ENCODE measurements around the gene PDE7B. TPM values are rescaled to one million over a fixed set of nuclear protein-coding genes. Genes with fewer than 3 reads are reported as not detected.

Gene PDE7B
- total RNA-seq, 1 donor from 2014 or later, result 6.5 TPM

DNA sequence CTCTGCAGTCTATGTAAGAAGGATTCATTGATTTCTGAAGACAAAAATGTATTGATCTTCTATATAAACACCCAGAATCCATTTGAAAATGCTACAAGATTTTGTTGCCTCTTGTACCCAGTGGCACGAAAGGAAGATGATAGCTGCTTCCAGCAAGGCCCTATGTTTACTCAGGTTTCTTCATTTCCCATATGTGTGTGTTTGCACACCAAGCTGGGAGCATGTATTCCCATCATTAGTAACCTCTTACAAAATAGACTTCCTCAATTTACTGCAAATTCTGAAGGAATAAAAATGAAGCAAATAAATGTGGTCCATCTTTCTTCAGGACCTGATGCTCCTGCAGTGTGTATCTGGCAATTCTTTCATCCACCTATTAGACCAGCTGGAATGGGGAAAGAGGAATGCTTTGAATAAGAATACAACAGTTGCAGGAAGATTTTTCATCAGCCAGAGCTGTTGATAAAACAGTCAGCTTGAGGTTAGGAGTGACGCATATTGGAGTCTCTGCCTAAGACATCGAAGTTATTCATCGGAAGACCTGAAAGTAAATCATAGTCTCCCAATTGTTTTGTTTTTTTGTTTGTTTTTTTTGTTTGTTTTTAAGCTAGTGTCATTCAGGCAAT, 132.3 kb downstream of the PDE7B start:
- DNase-seq (ENCODE audit: low read depth in 2 of 2), result no peak

DNA sequence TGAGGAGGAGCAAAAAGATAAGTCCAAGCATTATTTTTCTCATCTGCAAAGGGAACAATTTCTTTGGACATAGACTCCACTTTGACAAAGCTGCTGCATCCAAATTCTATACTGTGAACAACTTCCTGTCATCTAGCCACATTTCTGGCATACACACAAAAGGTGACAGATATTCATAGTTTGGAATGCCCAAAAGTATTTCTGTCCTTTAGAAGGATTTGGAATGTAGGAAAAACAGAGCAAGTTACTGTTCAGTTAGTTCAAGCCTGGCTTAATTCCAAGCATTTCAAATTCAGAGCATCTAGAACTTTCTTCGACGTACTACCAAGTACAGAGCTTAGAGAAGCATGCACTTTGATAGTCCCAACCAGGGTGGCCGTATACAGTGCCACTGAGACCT, 134.0 kb downstream of the PDE7B start:
- no peak for DNase-seq (ENCODE audit: low read depth in 2 of 2)

GRCh38 chr6:135987226-135987625, 135.7 kb downstream of the PDE7B start:
- no peak for DNase-seq (ENCODE audit: low read depth in 2 of 2)

DNA sequence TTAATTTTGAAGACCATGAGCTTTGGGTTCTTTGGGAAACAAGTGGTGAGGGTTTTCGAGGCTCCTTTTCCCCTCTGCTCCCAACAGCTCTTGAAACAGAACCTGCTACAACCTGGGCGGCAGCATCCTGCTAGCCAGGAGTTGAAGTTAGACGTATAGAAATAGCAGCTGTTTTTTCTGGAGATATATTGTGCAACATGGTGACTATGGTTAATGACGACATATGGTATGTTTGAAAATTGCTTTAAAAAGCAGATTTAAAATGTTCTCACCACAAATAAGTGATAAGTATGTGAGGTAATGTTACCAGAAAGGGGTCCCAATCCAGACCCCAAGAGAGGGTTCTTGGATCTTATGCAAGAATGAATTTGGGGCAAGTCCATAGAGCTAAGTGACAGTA, 138.9 kb downstream of the PDE7B start:
- no peak for DNase-seq (ENCODE audit: low read depth in 2 of 2)

DNA sequence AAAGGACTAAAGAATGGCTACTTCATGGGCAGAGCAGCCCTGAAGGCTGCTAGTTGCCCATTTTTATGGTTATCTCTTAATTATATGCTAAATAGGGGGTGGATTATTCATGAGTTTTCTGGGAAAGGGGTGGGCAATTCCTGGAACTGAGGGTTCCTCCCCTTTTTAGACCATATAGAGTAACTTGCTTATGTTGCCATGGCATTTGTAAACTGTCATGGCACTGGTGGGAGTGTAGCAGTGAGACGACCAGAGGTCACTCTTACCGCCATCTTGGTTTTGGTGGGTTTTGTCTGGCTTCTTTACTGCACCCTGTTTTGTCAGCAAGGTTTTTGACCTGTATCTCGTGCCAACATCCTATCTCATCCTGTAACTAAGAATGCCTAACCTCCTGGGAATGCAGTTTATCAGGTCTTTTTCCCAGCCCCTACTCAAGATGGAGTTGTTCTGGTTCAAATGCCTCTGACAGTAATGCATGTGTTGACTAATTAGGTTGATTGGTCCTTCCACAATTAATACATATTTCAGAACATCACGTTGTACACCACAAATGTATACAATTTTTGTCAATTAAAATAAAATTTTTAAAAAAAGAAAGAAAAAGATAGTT, 139.5 kb downstream of the PDE7B start:
- DNase-seq (ENCODE audit: low read depth in 2 of 2), result no peak

DNA sequence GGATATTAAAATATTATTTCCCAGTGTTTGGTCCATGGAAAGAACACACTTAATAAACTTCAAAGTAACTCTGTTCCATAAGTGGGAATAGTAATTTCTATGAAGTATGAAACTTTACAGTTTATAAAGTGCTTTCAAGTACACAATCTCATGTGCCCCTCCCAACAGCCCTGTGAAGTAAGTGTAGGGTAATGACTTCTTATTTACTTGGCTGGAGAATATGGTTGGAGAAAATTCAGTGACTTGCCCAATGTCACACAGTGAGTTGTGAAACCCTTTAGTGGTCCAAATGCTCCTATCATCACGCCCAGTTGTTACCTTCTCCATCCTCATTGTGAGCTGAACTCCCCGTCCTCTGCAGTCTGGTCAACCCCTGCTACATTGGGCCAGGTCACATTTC, 141.2 kb downstream of the PDE7B start:
- DNase-seq (ENCODE audit: low read depth in 2 of 2), result no peak

DNA sequence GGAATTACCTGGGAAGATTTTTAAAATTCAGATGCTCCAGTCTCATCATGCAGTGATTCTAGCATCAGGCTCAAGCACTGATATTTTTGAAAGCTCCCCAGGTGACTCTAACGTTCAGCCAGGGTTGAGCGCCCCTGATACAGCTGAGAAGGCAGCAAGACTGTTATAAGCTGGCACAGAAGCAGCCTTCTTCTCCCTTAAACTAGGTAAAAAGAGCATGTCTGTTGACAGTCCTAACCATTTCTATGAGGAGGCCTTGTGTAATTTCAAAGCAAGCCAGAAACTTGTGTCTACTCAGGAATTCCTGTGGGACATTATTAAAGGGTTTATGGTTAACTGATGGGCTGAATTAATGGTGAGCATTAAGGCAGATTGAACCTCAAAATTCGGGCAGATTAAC, 141.9 kb downstream of the PDE7B start:
- DNase-seq (ENCODE audit: low read depth in 2 of 2), result no peak

DNA sequence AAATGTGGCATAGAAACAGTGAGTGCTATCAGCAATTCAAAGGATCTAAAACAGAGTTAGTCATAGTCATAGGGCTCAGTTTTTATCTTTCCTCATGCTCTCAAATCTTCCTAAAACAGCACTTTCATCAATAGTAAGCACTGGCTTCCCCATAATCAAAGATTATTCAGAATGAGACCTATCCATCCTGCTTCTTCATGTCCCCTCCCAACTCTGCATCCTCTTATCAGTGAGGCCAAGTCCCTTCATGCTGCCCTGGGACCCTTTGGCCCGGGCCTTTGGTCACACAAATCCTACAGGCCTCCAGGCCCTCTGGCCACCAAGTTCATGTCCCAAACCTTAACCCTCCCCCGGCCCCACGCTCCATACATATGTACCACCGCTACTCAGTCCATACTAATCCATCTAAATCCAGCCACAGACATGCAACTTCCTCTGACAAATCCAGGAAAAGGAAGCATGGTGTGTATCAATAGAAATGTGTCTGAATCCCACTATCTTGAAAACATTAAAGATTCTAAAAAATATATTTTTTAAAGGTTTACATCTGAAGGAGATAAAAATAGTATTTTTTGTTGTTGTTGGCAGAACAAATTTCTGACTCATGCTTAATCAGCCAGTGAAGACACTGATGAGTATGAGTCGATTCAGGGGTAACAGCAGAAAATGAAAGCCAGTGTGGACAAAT, 143.5 kb downstream of the PDE7B start:
- DNase-seq (ENCODE audit: low read depth in 2 of 2), result peak in 1 of 2 donors; percentile 81

GRCh38 chr6:135995545-135995898, 144.0 kb downstream of the PDE7B start:
- no peak for DNase-seq (ENCODE audit: low read depth in 2 of 2)

- DNase-seq (ENCODE audit: low read depth in 2 of 2), result no peak
These were observed 145.2 kb downstream of the PDE7B start for GRCh38 chr6:135996668-135997067.

DNA sequence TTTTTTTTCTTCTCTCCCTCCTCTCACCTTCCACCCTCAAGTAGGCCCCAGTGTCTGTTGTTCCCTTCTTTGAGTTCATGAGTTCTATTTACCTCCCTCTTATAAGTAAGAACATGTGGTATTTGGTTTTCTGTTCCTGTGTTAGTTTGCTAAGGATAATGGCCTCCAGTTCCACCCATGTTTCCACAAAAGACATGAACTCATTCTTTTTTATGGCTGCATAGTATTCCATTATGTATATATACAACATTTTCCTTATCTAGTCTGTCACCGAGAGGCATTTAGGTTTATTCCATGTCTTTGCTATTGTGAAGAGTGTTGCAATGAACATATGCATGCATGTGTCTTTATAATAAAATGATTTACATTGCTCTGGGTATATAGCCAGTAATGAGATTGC, 147.9 kb downstream of the PDE7B start:
- DNase-seq (ENCODE audit: low read depth in 2 of 2), result no peak

DNA sequence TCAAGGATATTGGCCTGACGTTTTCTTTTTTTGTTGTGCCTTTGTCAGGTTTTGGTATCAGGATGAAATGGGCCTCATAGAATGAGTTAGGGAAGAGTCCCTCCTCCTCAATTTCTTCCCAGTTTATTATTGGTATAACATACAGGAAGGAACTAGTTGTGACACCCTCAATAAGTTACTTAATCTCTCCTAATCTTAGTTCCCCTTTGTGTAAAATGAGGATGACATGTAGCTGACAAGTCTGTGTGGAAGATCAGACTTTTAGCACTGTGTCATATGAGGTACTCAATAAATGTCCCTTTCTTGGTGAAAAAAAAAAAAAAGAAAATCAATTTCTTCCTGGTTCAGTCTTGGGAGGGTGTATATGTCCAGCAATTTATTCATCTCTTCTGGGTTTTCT, 155.8 kb downstream of the PDE7B start:
- no peak for DNase-seq (ENCODE audit: low read depth in 2 of 2)

DNA sequence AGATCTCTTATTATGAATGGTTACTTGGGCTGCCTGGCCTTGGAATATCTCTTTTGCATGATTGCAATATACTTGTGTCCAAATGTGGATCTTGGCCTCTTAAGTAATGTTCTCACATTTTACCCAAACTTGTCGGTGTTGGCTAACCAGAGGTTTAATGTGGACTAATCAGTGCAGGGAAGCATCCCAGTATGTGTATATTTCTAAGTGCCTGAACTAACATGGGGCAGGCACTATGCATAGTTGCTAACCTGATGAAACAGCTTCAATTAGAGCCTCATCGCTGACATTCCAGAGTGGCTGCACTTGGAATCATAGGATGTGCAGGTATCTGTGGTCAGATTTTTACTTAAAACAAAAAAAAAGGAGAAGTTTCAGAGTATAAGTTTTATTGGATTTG, 160.0 kb downstream of the PDE7B start:
- DNase-seq (ENCODE audit: low read depth in 2 of 2), result no peak

DNA sequence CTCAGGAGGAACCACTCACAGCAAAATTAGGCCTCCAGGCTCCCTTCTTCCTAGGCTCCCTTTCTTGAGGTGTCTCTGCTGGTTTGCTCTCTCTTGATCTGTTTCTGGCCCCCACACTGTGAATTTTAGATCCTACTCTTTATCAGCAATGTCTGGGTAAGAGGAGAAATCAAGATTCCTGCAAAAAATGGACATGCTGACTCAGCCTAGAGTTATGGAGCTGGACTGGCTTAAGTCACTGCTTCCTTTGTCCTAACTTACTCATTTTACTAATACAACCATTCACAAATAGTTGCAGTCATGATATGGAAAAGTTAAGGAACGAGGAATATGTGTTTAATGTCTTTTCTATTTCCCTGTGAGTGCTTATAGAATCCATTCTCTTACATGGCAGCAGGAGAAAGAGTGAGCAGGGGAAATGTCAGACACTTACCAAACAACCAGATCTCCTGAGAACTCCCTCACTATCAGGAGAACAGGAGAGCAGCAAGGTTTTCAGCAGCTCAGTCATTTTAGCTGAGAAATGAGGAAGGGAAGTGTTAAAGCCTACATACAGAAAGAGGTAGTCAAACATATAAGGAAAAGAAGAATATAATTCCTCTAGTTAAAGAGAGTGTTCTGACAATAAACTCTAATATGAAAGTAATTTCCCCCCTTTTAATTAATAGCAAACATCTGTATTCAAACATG, 160.8 kb downstream of the PDE7B start:
- DNase-seq (ENCODE audit: low read depth in 2 of 2), result peak in 1 of 2 donors; percentile 32

DNA sequence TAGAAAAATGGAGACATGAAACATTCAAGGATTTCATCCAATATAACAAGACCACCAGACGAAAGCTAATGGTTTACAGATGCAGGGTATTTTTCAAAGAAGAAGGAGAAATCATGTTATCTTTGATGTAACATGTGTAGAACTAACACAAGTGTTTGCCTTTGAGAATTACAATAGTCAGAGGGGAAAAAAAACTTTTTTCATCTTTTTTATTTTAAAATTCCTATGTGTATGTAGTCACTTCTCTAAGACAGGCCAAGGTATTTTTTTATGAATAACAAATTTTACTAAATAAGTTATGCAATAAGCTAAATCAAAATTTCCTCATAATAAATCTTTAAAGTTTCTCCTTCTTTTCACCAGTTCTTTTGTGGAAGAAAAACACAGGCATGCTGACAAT, 161.4 kb downstream of the PDE7B start:
- no peak for DNase-seq (ENCODE audit: low read depth in 2 of 2)

GRCh38 chr6:136014454-136015437, 163.2 kb downstream of the PDE7B start:
- DNase-seq (ENCODE audit: low read depth in 2 of 2), result no peak

DNA sequence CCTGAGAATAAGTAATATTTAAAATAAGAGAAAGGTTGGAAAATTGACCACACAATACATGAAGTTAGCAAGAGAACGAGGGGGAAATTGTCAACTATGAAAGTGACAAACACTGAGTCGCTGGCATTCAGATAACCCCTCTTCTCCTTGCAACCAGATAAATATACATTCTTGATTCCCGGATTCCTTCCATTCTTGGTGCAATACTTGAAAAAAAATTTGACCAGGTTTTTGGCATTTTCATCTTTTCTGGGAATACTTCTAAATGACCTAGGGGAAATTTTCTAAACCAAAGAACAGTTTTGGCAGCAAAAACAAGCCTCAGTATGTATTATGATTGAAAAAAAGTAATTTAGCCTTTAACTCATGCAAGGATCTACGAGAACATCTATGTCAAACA, 164.0 kb downstream of the PDE7B start:
- no peak for DNase-seq (ENCODE audit: low read depth in 2 of 2)

DNA sequence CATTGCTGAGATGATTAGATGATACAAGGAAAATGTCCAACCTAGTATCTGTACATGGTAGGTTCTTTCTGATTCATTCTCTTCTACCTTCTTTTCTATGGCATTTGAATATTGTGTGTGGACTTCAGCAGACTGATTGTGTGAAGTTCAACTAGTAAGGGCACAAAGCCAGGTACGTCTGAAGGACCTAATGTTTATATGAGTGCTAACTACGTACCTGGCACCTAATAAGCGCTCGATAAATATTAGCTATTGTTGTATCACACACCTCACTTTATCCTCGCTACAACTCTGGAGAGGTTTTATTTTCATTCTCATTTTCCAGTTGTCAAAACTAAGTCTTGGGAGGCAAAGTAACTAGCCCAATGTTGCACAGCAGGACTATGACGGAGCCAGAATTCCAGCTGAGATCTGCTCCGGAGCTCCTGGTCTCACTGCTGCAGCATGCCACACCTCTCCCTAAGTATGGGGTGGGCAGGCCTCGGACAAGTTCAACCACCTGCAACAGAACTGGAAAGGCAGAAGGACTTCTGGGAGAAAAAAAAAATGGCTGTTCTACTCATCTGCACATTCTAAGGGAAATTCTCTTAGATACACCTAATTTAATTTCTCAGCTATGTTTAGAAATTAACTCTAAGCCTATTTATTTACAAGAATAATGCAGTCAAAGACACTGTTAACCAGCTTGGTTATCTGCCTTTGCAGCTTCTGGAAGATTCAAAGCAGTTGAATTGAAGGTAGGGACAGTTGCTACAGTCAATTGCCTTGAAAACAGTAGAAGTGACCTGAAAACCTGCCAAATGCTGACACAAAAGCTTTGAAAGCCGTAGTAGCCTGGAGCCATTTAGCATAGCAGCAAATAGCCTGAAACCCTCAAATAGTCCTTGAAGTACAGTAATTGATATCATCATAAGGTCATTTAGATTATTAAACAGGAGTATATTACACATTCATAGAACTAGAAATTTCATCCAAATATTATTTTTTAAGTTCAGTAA, 165.0 kb downstream of the PDE7B start:
- no peak for DNase-seq (ENCODE audit: low read depth in 2 of 2)

- no peak for DNase-seq (ENCODE audit: low read depth in 2 of 2)
These were observed 169.2 kb downstream of the PDE7B start for GRCh38 chr6:136020691-136021090.

DNA sequence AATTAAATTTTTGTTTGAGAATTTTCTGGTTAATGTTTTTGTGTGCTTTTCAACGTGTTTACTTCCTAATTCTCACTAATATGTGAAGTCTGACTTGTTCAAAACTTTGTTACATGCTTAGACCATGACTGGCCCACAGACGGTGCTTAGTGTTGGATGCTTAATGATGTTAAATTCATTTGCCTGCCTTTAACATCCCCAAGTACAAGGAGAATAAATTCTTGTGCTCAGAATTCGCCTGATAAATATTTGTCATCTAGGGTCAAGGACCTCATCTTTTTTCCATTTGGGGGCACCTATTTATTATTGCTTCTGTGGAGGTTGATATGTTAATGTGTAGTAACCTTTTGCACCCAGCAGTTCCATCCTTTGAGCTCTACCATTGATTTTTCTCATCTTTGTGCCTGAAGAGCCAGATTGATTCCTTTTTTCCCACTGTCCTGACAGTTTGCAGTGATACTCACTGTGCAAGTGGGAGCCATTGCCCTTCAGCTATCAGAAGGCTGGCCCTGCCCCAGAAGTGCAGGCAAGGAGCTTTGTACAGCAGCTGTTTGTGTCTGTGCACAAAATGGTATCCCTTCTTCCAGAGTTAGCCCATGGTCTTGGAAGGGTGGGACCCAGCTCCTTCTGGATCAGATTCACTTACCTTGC, 170.8 kb downstream of the PDE7B start:
- no peak for DNase-seq (ENCODE audit: low read depth in 2 of 2)
